GM21529 (cell line): ENCODE data around the gene NTSR1.

ENCODE experiments used
- ATAC-seq: cut with Tn5 transposase; IDR thresholded peaks from one replicate; pipeline ENCODE4 v1.9.1; 2021; ENCODE audit not compliant: unreplicated experiment

Gene NTSR1

DNA sequence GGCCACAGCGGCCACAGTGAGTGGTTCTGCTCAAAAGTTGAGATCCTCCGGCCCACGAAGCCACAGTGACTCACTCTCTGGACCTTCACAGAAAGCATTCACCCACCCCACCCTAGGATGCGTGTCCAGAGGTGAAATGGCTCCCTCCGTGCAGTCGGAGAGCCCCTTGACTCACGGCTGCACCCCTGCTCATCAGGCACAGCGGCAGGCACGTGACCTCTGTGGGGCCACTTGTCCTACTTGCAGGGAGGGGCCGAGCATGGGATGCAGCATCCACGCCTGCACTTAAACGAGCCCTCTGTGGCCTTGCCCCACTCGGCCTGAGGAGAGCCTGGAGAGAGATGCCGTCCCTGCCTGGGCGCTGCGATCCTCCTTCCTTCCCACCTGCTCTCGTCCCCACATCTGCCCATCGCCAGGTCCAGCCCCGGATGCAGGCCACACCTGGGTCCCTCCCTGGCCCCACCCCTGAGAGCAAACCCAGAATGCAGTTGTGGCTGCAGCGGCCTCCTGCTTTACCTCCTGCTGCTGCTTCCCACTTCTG, 28.7 kb downstream of the NTSR1 start:
- ATAC-seq: no peak

- ATAC-seq: no peak
Observed at GRCh38 chr20:62738025-62738881, 29.6 kb downstream of the NTSR1 start.

DNA sequence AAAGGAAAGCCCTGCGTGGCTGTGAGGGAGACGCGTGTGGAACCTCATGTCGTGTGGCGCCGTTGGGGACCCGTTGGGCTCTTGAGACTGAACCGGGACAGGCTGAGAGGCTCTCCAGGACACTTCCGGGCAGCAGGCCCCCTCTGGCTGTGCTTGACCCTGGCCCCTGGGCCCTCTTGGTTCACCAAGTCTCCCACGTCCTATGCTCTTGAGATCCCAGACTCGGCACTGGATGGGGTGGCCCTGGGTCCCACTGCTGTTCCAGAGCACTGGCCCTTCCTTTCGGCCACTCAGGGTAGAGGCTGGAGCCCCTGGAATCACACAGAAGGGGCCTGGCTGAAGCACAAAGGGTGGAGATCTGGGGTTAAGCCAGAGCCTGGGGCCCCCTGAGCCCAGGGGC, 30.4 kb downstream of the NTSR1 start:
- ATAC-seq: no peak

- peak; percentile 27 for ATAC-seq
Observed at GRCh38 chr20:62739581-62740285, 31.1 kb downstream of the NTSR1 start.

DNA sequence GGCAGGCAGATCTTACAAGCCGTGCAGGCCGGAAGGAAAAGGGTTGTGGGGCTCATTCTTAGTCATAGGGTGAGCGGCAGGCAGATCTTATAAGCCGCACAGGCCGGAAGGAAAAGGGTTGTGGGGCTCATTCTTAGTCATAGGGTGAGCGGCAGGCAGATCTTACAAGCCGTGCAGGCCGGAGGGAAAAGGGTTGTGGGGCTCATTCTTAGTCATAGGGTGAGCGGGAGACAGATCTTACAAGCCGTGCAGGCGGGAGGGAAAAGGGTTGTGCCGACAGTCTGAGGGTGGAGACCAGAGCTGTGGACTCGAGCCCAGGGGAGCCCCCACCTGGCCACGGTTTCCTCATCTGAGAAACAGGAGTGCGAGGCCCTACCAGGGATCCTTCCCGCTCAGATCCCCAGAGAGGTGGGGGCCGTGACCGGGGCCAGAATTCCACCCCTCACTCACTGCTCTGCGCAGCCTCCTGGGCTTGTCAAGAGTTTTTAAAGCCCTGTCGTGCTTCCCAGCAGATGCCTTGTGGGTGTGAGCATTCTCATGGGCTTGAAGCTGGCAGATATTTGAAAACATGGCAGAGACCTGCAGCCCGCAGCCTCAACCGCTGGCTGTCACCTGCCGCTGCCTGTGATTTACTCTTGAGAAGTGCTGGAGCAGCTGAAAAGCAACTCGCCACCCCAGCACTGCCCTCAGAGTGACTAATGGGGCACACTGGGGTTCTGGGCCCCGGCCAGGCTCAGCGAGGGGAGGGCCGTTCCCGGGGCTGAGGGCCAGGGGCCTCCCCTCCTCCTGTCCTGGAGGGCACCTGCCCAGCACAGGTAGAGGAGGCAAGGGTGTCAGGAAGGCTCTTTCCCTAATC, 31.9 kb downstream of the NTSR1 start:
- ATAC-seq: peak; percentile 80

- no peak for ATAC-seq
Observed at GRCh38 chr20:62741191-62741691, 32.6 kb downstream of the NTSR1 start.

DNA sequence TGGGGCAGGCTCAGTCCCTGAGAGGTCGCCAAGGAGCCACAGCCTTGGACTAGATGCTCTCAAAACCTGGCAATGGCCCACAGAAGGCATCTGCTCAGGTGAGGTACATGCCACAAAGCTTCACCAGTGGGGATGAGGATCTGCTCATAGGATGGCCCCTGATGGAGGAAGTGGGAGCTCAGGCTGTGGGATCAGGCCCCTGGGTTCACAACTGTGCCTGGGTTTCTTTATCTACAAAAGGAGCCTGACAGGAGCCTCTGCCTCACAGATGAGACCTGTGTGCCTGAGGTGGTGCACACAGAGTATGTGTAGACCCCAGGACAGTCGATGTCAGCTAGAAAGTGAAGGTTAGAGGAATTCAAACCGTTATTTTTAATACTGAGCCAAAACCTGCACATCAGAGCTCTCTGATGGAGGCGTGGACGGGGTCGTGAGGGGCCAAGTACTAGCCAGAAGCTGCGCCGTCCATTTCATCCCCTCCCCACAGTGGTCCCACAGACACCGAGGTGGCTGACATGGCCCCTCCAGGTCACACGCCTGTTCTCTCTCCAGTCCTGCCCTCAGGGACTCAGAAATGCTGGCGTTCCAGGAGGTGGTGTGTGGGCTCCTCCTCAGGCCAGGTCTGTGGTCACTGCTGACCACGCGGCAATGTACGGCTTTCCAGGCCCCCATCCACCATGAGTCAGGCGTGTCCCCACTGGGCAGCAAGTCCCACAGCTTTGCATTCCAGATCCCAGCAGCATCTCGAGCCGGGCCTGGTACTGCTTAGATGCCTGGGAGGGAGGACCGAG, 33.3 kb downstream of the NTSR1 start:
- no peak for ATAC-seq

GRCh38 chr20:62742550-62742949, 33.9 kb downstream of the NTSR1 start:
- no peak for ATAC-seq

DNA sequence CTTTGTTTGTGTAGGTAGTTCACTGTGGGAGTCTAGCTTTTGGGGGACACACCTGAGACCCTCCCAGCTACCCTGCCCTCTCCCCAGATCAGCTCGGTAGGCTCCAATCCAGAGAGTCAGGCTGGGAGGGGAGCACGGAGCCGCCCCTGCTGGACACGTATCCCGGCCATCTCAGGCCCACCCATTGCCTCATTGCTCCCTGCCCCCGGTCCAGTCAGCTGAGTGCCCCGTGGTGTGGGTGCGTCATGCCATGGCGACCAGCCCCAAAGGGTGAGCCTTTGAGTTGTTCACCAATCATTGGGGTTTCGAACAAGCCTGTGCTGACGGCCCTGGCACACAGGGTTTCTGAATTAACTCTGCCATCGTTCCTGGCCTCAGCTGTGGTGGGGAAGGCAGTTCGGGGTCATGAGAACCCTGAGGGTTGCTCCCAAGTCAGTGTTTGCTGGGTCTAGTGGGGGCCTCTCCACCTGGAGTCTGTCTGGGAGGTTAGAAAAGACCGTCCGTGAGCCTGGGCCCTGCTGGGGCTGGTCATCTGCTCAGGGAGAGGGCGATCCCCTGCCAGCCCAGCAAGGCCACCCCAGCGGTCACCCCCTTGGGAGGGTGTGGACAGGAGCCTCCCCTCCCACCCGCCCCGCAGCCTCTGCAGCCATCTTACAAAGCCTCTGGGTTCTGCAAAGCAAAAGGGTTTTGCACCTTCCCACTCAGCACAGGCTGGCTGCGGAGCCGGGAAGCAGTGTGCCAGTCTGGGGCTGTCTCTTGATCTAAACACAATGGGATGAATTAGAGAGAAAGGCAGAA, 34.5 kb downstream of the NTSR1 start:
- ATAC-seq: no peak

DNA sequence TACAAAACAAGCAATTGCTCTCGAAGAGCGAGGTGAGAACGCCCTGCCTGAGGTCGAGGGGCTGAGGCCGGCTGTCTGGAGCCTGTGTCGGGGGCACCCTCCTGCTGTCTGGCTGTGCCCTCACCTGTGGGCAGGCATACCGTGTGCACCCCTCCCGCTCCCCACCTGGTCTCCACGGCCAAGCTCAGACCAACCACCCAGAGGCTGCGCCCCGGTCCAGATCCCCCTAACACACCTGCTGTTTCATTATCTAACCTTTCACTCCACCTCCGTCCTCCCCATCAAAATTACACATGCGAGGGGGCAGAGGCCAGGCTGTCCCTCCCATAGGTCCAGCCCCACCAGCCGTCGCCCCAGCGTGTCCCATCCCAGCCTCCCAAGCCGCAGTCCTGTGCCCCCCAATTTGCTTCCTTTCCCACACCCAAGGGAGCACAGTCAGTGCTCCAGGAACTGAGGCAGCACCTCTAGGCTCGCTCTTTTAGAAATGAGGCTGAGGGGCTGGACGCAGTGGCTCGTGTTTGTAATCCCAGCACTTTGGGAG, 35.2 kb downstream of the NTSR1 start:
- no peak for ATAC-seq

DNA sequence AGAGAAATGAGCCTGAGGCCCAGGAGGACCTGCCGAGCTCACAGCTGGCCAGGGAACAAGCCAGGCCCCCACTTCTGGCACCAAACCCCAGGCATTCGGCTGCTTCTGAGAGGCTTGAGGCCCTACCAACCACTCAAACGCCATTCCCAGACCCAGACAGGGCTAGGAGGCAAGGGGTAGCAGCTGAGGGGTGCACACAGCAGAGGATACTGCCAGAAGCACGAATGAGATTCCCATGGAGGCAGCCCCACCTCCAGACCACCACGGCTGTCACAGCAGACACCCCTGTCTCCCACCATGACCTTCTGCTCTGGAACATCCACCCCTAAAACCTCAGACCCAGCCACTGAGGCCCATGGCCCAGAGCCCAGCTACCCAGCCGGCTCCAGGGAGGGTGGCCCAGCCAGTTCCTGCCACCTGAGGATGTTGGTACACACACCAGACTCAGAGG, 36.1 kb downstream of the NTSR1 start:
- no peak for ATAC-seq

- no peak for ATAC-seq
Observed at GRCh38 chr20:62745279-62745951, 36.8 kb downstream of the NTSR1 start.

GRCh38 chr20:62745952-62746288, 37.3 kb downstream of the NTSR1 start:
- no peak for ATAC-seq

DNA sequence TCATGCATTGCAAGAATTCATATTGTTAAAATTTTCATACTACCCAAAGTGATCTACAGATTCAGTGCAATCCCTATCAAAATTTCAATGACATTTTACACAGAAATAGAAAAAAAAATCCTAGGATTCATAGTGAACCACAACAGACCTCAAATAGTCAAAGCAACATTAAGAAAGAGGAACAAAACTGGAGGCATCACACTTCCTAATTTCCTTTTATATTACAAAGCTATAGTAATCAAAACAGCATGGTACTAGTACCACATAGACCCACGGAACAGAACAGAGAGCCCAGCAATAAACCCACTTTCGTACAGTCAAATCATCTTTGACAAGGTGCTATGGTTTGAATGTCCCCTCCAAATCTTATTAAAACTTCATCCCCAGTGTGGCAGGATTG, 39.7 kb downstream of the NTSR1 start:
- no peak for ATAC-seq

DNA sequence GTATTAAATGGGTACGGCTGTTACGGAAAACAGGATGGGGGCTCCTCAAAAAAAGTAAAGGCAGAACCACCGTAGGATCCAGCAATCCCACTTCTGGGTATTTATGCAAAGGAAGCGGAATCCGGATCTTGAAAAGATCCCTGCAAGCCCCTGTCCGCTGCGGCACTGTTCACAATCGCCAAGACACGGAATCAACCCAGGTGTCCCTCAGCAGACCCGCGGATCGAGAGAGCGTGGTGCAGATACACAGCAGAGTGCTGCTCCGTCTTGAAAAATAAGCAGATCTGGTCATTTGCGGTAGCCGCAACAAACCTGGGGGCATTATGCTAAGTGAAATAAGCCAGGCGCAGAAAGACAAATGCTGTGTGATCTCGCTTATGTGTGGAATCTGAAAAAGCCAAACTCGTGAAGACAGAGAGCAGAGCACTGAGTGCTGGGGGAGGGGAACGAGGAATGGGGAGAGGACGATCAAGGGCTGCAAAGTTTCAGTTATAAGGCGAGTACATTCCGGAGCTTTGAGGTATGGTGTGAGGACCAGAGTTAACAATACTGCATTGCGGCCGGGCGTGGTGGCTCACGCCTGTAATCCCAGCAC, 41.3 kb downstream of the NTSR1 start:
- no peak for ATAC-seq

- no peak for ATAC-seq
Observed at GRCh38 chr20:62751551-62752150, 43.0 kb downstream of the NTSR1 start.

GRCh38 chr20:62752181-62752670, 43.6 kb downstream of the NTSR1 start:
- ATAC-seq: no peak
